GM21447 (cell line): ENCODE results near the gene BICRA.
"Not testable (repeated sequence)": the region's sequence is repeated elsewhere in the genome, so short reads cannot be mapped to it uniquely, and the experiment has no call there.

Experiments used
- ATAC-seq: cut with Tn5 transposase; IDR thresholded peaks from one replicate; pipeline ENCODE4 v1.9.1; 2021; ENCODE audit not compliant: unreplicated experiment

The BICRA gene

GRCh38 chr19:47626238-47626637 is 17.3 kb downstream of the BICRA start:
- ATAC-seq, result no peak

DNA sequence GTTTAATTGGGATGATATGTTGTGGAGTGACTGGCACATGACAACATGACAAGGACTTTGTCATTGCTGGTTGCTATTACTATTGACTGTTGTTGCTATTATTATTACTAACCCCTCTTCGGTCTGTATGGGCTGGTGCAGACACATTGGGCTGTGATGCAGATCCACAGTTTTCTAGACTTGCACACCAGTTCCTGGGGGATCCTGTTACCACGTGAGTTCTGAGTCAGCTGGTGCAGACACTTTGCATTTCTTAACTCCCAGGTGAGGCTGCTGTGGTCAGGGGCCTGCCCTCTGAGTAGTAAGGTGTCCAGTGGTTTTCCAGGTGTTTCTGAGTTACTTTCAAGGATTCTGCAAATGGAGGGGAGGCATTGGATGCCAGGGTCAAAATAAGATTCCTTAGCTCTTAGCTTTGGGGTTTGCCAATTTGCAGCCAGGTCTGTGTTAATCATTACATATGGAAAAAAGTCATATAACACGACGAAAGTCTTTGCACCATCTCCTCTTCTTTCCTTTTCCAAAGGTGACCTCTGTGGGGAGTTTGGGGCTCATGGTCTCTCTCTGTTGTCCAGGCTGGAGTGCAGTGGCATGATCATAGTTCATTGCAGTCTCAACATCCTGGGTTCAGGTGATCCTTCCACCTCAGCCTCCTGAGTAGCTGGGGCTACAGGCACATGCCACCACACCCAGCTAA is 19.3 kb downstream of the BICRA start:
- ATAC-seq, result no peak

- no peak for ATAC-seq
Observed at GRCh38 chr19:47630594-47630993, 21.7 kb downstream of the BICRA start.

DNA sequence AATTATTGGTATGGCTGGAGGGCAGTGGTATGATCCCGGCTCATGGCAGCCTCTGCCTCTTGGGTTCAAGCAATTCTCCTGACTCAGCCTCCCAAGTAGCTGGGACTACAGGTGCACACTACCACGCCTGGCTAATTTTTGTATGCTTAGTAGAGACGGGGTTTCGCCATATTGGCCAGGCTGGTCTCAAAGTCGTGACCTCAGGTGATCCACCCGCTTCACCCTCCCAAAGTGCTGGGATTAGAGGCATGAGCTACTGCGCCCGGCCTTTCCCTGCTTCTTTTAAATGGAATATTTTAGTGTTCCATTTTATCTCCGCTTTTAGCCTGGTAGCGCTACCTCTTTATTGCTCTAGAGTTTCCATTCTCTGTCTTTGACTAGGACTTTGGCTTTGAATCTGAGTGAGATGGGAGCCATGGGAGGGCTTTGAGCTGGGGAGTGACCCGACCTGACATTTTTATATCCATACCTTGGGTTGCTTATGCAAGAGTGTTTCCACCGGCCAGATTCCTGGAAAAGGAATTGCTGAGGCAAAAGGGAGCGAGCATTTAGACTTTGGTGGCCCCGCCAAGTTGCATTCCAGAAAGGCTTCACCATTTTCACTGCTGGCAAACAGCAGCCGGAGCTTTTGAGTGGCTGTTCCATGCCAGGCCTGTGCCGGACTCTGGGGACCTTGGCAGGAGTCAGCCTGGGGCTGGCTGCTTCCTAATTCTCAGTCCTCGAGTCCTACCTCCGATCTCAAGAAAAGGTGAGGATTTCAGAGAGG is 22.9 kb downstream of the BICRA start:
- no peak for ATAC-seq

DNA sequence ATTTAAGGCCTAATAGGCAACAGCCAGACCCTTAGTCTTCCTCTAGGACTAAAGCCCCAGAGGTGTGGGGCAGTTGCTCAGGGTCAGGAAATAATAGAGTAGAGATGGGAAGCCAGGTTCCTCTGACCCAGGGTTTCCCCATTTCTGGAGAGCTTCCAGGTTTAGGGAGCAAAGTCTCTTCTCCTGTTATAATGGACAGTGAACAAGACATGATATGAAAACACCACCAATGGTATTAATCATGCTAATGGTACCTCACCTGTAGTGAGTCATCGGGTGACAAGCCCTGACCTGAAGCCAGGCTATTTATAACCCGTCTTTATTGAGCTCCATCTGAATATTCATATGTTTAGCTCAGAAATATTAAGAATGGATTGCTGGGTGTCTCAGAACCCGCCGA is 24.6 kb downstream of the BICRA start:
- ATAC-seq, result no peak

- no peak for ATAC-seq
Observed at GRCh38 chr19:47633996-47634395, 25.1 kb downstream of the BICRA start.

- ATAC-seq, result not testable (repeated sequence)
Observed at GRCh38 chr19:47635152-47635754, 26.3 kb downstream of the BICRA start.

GRCh38 chr19:47637550-47637949 is 28.6 kb downstream of the BICRA start:
- ATAC-seq, result no peak

DNA sequence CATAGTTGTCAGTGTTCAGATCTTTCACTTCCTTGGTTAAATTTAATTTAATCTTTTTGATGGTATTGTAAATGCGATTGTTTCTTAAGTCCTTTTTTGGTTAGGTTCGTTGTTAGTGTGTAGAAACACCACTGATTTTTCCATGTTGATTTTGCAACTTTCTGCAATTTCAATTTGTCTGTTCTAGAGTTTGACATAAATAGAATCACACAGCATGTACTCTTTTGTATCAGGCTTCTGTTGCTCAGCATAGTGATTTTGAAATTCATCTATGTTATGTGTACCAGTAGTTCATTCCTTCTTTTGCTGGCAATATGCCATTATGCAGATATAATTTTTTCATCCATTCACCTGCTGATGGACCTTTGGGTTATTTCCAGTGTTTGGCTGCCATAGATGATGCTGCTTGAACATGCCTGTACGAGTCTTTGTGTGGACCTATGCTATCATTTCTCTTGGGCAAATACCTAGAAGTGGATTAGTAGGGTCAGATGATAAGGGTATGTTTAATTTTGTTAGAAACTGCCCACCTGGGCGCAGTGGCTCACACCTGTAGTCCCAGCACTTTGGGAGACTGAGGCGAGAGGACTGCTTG is 33.1 kb downstream of the BICRA start:
- no peak for ATAC-seq

- no peak for ATAC-seq
Observed at GRCh38 chr19:47643281-47643680, 34.3 kb downstream of the BICRA start.

- no peak for ATAC-seq
Observed at GRCh38 chr19:47644199-47644598, 35.3 kb downstream of the BICRA start.

GRCh38 chr19:47644743-47645482 is 36.0 kb downstream of the BICRA start:
- ATAC-seq, result no peak

- ATAC-seq, result no peak
Observed at GRCh38 chr19:47646924-47647323, 38.0 kb downstream of the BICRA start.

DNA sequence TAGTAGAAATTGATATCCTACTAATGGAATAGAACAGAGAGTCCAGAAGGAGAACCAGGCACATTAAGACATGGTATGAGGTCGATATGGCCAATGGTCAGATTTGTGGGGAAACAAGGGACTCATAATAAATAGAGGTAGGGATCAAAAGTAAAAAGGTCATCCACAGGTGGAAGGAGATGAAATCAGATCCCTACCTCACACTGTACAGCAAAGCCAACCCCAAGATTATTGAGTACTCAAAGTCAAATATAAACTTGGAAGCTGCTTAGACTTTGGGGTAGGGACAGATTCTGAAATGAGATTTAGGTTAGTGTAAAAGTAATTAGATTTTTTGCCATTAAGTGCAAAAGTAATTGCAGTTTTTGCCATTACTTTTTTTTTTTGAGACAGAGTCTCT is 40.7 kb downstream of the BICRA start:
- ATAC-seq, result no peak

DNA sequence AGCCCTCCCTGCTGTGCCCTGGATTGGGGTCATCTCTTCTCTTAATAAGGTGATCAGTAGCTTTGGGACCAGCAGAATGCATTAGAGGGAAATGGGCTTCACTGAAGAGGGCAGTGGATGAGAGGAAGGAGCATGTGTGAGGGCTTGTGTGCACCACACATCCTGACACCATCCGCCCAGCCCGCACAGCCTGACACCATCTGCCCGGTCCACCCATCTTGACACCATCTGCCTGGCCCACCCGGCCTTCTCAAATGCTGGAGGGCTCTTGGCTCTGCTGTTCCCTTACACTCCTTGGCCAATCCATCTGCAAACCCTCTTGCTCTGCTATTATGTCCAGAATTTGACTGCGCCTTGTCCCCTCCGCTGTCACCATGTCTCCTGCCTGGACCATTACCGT is 41.8 kb downstream of the BICRA start:
- ATAC-seq, result no peak

DNA sequence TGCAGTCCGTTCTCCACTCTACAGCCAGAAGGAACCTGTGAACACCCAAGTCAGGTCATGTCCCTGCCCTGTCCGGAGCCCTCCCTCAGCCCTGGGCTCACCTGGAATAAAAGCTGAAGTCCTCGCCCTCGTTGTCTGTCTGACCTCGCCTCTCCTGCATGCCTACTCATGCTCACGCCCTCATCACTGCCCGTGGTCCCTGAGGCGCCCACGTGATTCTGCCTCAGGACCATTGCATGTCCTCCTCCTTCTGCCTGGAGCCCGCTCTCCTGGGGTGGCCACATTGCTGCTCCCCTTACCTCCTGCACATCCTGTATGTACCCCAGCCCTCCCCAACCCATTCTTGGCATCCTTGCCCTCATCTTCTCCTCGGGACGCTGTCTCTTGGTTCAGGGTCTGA is 42.2 kb downstream of the BICRA start:
- no peak for ATAC-seq

DNA sequence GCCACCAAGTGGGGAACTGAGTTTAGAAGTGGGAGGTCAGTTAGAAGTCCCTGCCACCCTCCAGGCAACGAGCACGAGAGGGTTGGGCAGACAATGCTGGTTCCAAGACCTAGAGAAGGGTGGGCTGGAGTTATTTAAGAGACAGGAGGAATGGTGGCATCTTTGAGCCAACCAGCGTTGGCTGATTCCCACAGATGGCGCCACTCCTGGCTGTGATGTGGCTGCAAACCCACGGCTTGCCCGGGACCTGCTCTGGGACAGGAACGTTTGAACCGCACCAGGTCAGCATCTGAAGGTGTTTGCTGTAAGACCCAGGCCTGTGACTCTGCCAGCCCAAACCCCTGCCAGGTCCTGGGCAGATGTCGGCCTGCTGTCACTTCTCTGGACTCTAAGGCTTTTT is 42.8 kb downstream of the BICRA start:
- no peak for ATAC-seq

DNA sequence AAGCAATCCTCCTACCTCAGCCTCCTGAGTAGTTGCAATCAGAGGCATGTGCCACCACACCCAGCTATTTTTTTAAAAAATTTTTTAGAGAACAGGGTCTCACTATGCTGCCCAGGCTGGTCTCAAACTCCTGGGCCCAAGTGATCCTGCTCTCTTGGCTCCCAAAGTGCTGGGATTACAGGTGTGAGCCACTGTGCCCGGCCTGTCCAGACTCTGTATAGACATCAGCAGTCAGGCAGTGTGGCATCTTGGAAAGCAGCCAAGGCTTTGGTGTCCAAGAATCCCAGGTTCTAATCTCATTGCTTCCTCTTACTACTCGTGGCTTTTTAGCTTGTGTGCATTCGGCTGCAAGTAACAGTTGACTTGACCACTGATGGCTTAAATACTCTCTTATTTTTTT is 43.4 kb downstream of the BICRA start:
- ATAC-seq, result no peak

- ATAC-seq, result no peak
Observed at GRCh38 chr19:47653856-47654255, 44.9 kb downstream of the BICRA start.

GRCh38 chr19:47657719-47658118 is 48.8 kb downstream of the BICRA start:
- no peak for ATAC-seq
